ENCODE data around the gene ATF4.

GRCh38 chr22:39563571-39564428 lies 43.4 kb downstream of the ATF4 start:
- TF ChIP-seq POLR2AphosphoS5 (IDR thresholded peaks at IDR 0.05; ENCODE audit: low read depth, low read length): no peak
- TF ChIP-seq SIN3A (IDR thresholded peaks at IDR 0.05; ENCODE audit: borderline replicate concordance, insufficient read depth, low read length): no peak
